ENCODE results near the gene RGS16.

DNA sequence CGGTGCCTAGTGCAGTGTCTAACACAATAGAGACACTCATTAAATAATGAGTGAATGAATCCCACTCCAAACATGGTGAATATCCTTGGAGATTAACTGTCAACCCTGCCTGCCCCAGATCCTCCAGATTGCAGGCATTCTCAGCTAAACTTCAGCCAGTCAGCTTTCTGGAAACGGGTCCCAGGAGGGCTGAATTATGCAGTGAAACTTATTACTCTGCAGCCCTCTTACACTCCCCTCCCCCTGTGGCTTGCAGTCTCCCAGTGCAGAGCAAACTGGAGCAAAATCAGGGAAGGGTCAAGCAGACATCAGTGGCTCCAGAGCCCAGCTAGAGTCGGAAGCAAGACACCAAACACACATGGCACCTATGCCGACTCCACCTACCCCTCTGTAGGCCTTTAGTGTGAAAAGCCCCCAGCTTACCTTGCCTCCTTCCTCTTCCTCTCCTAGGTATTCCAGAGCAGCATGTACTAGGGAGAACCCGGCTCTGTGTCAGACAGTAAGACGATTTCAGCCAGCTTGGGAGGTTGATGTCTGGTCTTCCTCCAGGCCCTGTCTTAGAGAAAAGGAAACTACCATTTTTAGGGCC lies 6.5 kb upstream of the RGS16 start:
- no peak for TF ChIP-seq CTCF (IDR thresholded peaks at IDR 0.05)
- TF ChIP-seq EZH2 (IDR thresholded peaks at IDR 0.05; ENCODE audit: borderline replicate concordance, insufficient read depth, low read depth, low read length, poor library complexity, severe bottlenecking): no peak
